Astrocyte (in vitro differentiated cells and primary cell): Measurements from ENCODE around the gene SH3PXD2B. TPM values are rescaled to one million over a fixed set of nuclear protein-coding genes. Genes with fewer than 3 reads are reported as not detected.

Experiments used
- DNase-seq: peaks from one replicate; pipeline ENCODE4 v3.0.0-alpha.2; 2010; ENCODE audit warnings: low read depth
- FAIRE-seq: peaks from 2 replicates; lab custom pipeline; 2011; peaks lifted over from hg19 to GRCh38; lab: Jason Lieb, UNC
- H2AFZ ChIP-seq: 2 replicates; pipeline ENCODE4 v1.6.0; 2012; ENCODE audit warnings: low read depth, low read length, inconsistent platforms
- H3K27ac ChIP-seq: 2 replicates; pipeline ENCODE4 v1.5.1; 2011; ENCODE audit warnings: low read depth, low read length, inconsistent platforms
- H3K27me3 ChIP-seq: 2 replicates; pipeline ENCODE4 v1.6.0; 2011; ENCODE audit warnings: low read length, inconsistent platforms; ENCODE audit not compliant: insufficient read depth
- H3K36me3 ChIP-seq: 2 replicates; pipeline ENCODE4 v1.5.1; 2011; ENCODE audit warnings: low read length, inconsistent platforms; ENCODE audit not compliant: insufficient read depth
- H3K4me1 ChIP-seq: 2 replicates; pipeline ENCODE4 v1.5.1; 2011; ENCODE audit warnings: low read length, inconsistent platforms; ENCODE audit not compliant: insufficient read depth
- H3K4me2 ChIP-seq: 2 replicates; pipeline ENCODE4 v1.6.0; 2012; ENCODE audit warnings: low read length, inconsistent platforms
- H3K4me3 ChIP-seq: 2 replicates; pipeline ENCODE4 v1.5.1; 2011; ENCODE audit warnings: low read depth, mild to moderate bottlenecking, low read length, inconsistent platforms; ENCODE audit not compliant: insufficient read depth
- H3K79me2 ChIP-seq: 2 replicates; pipeline ENCODE4 v1.6.0; 2012; ENCODE audit warnings: mild to moderate bottlenecking, low read length, inconsistent platforms; ENCODE audit not compliant: insufficient read depth
- H3K9ac ChIP-seq: 2 replicates; pipeline ENCODE4 v1.6.0; 2012; ENCODE audit warnings: mild to moderate bottlenecking, low read length, inconsistent platforms
- H3K9me3 ChIP-seq: 2 replicates; pipeline ENCODE4 v1.5.1; 2012; ENCODE audit warnings: low read depth, mild to moderate bottlenecking, low read length, inconsistent platforms; ENCODE audit not compliant: insufficient read depth
- H4K20me1 ChIP-seq: 2 replicates; pipeline ENCODE4 v1.6.0; 2012; ENCODE audit warnings: low read length, inconsistent platforms; ENCODE audit not compliant: insufficient read depth
- H3K27ac Mint-ChIP-seq: one replicate; pipeline ENCODE4 v1.8.0; 2021; ENCODE audit warnings: mild to moderate bottlenecking, mixed read lengths; ENCODE audit not compliant: unreplicated experiment
- H3K27me3 Mint-ChIP-seq: one replicate; pipeline ENCODE4 v1.8.0; 2021; ENCODE audit warnings: low read depth, mixed read lengths; ENCODE audit not compliant: unreplicated experiment
- H3K36me3 Mint-ChIP-seq: one replicate; pipeline ENCODE4 v1.8.0; 2021; ENCODE audit warnings: low read depth, mixed read lengths; ENCODE audit not compliant: unreplicated experiment
- H3K4me1 Mint-ChIP-seq: one replicate; pipeline ENCODE4 v1.8.0; 2021; ENCODE audit warnings: low read depth, mixed read lengths; ENCODE audit not compliant: unreplicated experiment
- H3K4me3 Mint-ChIP-seq: one replicate; pipeline ENCODE4 v1.8.0; 2021; ENCODE audit warnings: mild to moderate bottlenecking, moderate library complexity, mixed read lengths; ENCODE audit not compliant: unreplicated experiment
- H3K9me3 Mint-ChIP-seq: one replicate; pipeline ENCODE4 v1.8.0; 2021; ENCODE audit warnings: mild to moderate bottlenecking, mixed read lengths; ENCODE audit not compliant: unreplicated experiment
- EZH2 ChIP-seq: IDR thresholded peaks from 2 replicates; pipeline ENCODE4 v1.6.1; 2012; ENCODE audit warnings: mild to moderate bottlenecking, low read length, inconsistent platforms; ENCODE audit not compliant: insufficient read depth
- total RNA-seq: library from RNA; stranded (reverse); gene quantifications from 2 replicates; pipeline ENCODE4 v1.2.1, GENCODE V29; 2021
- TF ChIP-seq, protein P1 (sequence below): IDR thresholded peaks from 2 replicates; pipeline ENCODE4 v1.5.1; 2011; ENCODE audit warnings: low read depth, mild to moderate bottlenecking, inconsistent platforms, low read length, moderate library complexity; ENCODE audit not compliant: insufficient read depth

SH3PXD2B gene
- total RNA-seq, 1 donor from 2014 or later = 66.0 TPM

DNA sequence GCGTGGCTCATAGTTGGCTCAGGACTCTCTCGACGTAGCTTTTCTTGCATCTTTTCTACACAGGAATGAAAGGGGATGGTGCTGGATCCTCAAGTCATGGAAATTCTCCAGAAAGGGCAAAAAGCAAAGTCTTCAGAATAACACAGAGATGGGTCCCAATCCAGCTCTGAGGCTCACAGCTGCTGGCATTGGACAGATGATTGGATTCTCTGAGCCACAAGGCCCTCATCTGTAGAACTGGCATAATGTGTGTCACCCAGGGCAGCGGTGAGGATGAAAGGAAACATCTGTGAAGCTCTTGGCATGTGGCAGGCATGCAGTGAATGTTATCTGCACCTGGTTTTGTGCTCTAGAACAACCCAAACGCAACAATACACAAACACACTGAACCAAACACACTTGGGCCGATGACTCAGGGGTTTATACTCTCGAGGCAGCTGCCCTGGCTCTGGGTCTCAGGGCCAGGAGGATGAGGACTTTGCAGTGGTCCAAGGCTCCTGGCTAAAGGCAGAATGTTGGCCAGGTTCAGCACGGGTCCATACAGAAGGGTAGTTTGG, 106.8 kb downstream of the SH3PXD2B start:
- no peak overlapping the region for H3K9ac ChIP-seq
- no peak overlapping the region for H2AFZ ChIP-seq
- no peaks in the 10 kb centered on the region for H3K27me3 ChIP-seq
- H3K9me3 Mint-ChIP-seq = no peaks in the 10 kb centered on the region
- DNase-seq = no peak
- H3K27ac Mint-ChIP-seq = no peak overlapping the region
- TF ChIP-seq, protein P1, sequence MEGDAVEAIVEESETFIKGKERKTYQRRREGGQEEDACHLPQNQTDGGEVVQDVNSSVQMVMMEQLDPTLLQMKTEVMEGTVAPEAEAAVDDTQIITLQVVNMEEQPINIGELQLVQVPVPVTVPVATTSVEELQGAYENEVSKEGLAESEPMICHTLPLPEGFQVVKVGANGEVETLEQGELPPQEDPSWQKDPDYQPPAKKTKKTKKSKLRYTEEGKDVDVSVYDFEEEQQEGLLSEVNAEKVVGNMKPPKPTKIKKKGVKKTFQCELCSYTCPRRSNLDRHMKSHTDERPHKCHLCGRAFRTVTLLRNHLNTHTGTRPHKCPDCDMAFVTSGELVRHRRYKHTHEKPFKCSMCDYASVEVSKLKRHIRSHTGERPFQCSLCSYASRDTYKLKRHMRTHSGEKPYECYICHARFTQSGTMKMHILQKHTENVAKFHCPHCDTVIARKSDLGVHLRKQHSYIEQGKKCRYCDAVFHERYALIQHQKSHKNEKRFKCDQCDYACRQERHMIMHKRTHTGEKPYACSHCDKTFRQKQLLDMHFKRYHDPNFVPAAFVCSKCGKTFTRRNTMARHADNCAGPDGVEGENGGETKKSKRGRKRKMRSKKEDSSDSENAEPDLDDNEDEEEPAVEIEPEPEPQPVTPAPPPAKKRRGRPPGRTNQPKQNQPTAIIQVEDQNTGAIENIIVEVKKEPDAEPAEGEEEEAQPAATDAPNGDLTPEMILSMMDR = no peak
- no peak for TF ChIP-seq EZH2
- H3K4me1 ChIP-seq = no peaks in the 10 kb centered on the region
- H3K4me3 Mint-ChIP-seq = no peak overlapping the region
- no peak overlapping the region for H3K27ac ChIP-seq
- H3K4me2 ChIP-seq = no peak overlapping the region
- peaks cover 3% of the 10 kb centered on the region for H3K4me1 Mint-ChIP-seq
- H3K36me3 Mint-ChIP-seq = peaks cover 50% of the 10 kb centered on the region
- H3K4me3 ChIP-seq = no peak overlapping the region
- FAIRE-seq = no peak
- peaks cover 80% of the 10 kb centered on the region for H4K20me1 ChIP-seq
- H3K79me2 ChIP-seq = no peaks in the 10 kb centered on the region
- peaks cover 59% of the 10 kb centered on the region for H3K36me3 ChIP-seq
- no peaks in the 10 kb centered on the region for H3K9me3 ChIP-seq
- H3K27me3 Mint-ChIP-seq = no peaks in the 10 kb centered on the region

GRCh38 chr5:172345881-172346280, 108.4 kb downstream of the SH3PXD2B start:
- Mint-ChIP-seq H3K9me3 (no peaks in the 10 kb centered on the region), H3K27me3 (no peaks in the 10 kb centered on the region), H3K4me3 (no peak overlapping the region), H3K27ac (no peak overlapping the region), H3K4me1 (peaks cover 3% of the 10 kb centered on the region), H3K36me3 (peaks cover 52% of the 10 kb centered on the region)
- H3K36me3 ChIP-seq = peaks cover 51% of the 10 kb centered on the region
- no peak overlapping the region for H3K27ac ChIP-seq
- H3K4me2 ChIP-seq = no peak overlapping the region
- no peaks in the 10 kb centered on the region for H3K4me1 ChIP-seq
- no peaks in the 10 kb centered on the region for H3K79me2 ChIP-seq
- no peaks in the 10 kb centered on the region for H3K9me3 ChIP-seq
- FAIRE-seq = no peak
- H2AFZ ChIP-seq = no peak overlapping the region
- no peaks in the 10 kb centered on the region for H3K27me3 ChIP-seq
- DNase-seq = no peak
- no peak overlapping the region for H3K4me3 ChIP-seq
- H4K20me1 ChIP-seq = peaks cover 65% of the 10 kb centered on the region
- TF ChIP-seq, protein P1 = no peak
- no peak for TF ChIP-seq EZH2
- H3K9ac ChIP-seq = no peak overlapping the region

GRCh38 chr5:172344855-172345409, 109.4 kb downstream of the SH3PXD2B start:
- no peaks in the 10 kb centered on the region for H3K27me3 ChIP-seq
- no peaks in the 10 kb centered on the region for H3K4me1 ChIP-seq
- no peak for FAIRE-seq
- no peaks in the 10 kb centered on the region for H3K27me3 Mint-ChIP-seq
- H3K4me2 ChIP-seq = no peak overlapping the region
- H3K4me3 Mint-ChIP-seq = no peak overlapping the region
- no peak overlapping the region for H3K9ac ChIP-seq
- H3K9me3 ChIP-seq = no peaks in the 10 kb centered on the region
- no peak for TF ChIP-seq EZH2
- TF ChIP-seq, protein P1 = no peak
- no peaks in the 10 kb centered on the region for H3K79me2 ChIP-seq
- no peak overlapping the region for H2AFZ ChIP-seq
- no peak overlapping the region for H3K27ac Mint-ChIP-seq
- no peak for DNase-seq
- H3K36me3 Mint-ChIP-seq = peaks cover 57% of the 10 kb centered on the region
- peaks cover 59% of the 10 kb centered on the region for H3K36me3 ChIP-seq
- H3K9me3 Mint-ChIP-seq = no peaks in the 10 kb centered on the region
- H3K27ac ChIP-seq = no peak overlapping the region
- no peak overlapping the region for H3K4me3 ChIP-seq
- peaks cover 57% of the 10 kb centered on the region for H4K20me1 ChIP-seq
- peaks cover 3% of the 10 kb centered on the region for H3K4me1 Mint-ChIP-seq
